HG03064 (cell line): ENCODE data around the gene GP5.

Experiments
- ATAC-seq: cut with Tn5 transposase; IDR thresholded peaks from one replicate; pipeline ENCODE4 v1.9.1; 2021; ENCODE audit warnings: low read depth; ENCODE audit not compliant: unreplicated experiment

The GP5 gene

DNA sequence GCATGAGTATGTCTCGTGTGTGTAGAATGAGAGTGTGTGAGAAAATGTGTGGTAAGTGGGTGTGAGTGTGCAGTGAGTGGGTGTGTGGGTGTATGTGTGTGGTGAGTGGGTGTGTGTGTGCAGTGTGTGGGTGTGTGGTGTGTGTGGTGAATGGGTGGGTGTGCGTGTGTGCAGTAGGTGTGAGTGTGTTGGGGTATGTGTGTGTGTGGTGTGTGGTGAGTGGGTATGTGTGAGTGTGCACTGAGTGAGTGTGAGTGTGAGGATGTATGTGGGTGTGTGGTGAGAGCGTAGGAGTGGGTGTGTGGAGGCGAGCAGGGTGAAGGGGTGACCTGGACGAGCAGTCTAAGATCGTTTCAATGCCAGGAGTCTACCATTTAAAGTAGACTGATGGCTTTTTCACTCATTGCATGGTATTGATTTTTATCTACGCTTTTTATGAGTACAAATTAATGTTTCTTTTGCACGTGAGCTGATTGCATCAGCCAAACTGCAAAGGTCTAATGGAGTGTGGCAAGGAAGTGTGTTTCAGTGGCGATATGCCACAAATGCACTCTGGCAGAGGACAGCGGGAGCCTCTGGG is 46.3 kb downstream of the GP5 start:
- ATAC-seq, result no peak

GRCh38 chr3:194351952-194352536 is 47.0 kb downstream of the GP5 start:
- ATAC-seq, result no peak

DNA sequence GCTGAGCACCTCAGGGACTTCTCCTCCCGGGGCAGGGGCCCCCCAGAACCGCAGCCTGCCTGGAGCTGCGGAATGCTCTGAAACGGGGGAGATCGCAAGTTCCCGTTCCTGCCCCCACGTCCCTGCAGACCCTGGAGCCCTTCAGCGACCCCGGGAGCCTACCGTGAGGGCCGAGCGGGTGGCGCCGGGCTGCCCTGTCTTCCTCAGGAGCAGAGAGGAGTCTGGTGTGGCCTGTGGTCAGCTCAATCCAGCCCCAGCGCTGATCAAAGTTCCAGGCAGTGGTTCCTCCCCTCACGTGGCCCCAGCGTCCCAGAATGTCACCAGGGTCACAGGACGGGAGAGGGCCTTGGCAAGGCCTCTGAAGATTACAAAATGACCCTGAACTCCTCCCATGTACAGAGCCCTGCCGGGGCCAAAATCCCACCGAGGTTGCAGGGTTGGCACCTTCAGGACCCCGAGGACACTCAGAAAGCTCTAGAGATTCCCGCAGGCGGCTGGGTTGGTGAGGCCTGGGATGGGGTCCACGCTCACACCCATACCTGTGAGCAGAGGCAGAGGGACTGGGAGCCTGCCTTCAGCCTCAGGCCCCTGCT is 47.9 kb downstream of the GP5 start, which contains the start of gene CPN2:
CPN2 (minus strand) TSS at position 249 of the 593 bp plus-strand sequence. CDS start 8,626 bp downstream, outside the sequence.
- ATAC-seq, result no peak

GRCh38 chr3:194350726-194351071 is 48.4 kb downstream of the GP5 start:
- ATAC-seq, result no peak

DNA sequence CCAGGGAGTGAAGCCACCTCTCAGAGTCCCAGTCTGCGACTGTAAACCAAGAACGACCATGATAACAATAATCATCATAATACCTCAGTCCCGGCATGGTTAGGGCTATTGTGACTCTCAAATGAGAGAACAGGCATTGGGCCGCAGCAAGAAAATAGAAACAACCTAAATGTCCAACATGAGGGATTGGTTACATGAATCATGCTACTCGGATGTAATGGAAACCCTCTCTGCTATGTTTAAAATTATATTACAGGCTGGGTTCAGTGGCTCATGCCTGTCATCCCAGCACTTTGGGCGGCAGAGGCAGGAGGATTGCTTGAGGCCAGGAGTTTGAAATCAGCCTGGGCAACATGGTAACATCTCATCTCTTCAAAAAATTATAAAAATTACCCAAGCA is 50.7 kb downstream of the GP5 start:
- no peak for ATAC-seq

DNA sequence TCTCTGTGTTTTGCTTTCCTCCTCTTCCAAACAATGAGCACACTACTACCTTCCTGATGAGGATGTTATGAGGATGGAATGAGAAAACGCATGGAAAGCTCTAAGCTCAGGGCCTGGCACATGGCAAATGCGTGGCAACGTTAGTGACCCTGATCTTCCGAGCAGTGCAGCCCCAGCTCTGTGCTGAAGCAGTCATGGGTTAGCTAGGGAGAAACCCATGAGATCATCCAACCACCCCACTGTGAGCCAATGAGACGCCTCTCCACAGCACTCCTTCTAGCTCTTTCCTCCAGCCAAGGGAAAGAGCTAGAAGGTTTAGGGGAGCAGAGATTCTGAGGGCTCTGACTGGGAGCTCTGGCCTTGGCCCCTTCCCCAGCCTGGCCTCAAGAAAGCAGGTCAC is 52.4 kb downstream of the GP5 start:
- ATAC-seq, result no peak

- ATAC-seq, result no peak
These were observed 53.0 kb downstream of the GP5 start for GRCh38 chr3:194346035-194346434.
